Ramos (cell line): Measurements from ENCODE around the gene MRPL55.

Experiments
- in situ Hi-C: fragments of 300-500 bp; cut with MboI; formaldehyde crosslinking; loops from one replicate; pipeline ENCODE4 v1.14.3; 2022; ENCODE audit warnings: low sequenced_read_pairs; ENCODE audit not compliant: unreplicated experiment

Gene MRPL55

GRCh38 chr1:228109073-228109961, at the start of gene MRPL55:
Gene MRPL55, minus strand, starts transcription at chr1:228109299. Its CDS starts 1,039 bp downstream, at chr1:228108260.
- in situ Hi-C loops: no loop called here

- in situ Hi-C loops: no loop called here
Observed at GRCh38 chr1:228158151-228159007, 49.3 kb upstream of the MRPL55 start.

GRCh38 chr1:228157729-228158126, 48.6 kb upstream of the MRPL55 start:
- in situ Hi-C loops: no loop called here

- in situ Hi-C loops: no loop called here
Observed at GRCh38 chr1:228156941-228157728, 48.0 kb upstream of the MRPL55 start.

- in situ Hi-C loops: no loop called here
Observed at GRCh38 chr1:228156515-228156881, 47.4 kb upstream of the MRPL55 start.

GRCh38 chr1:228155596-228156514, 46.8 kb upstream of the MRPL55 start:
- in situ Hi-C loops: no loop called here

- in situ Hi-C loops: no loop called here
Observed at GRCh38 chr1:228154670-228155571, 45.8 kb upstream of the MRPL55 start.

- in situ Hi-C loops: no loop called here
Observed at GRCh38 chr1:228154021-228154669, 45.0 kb upstream of the MRPL55 start.

- in situ Hi-C loops: no loop called here
Observed at GRCh38 chr1:228152918-228153258, 43.8 kb upstream of the MRPL55 start.

GRCh38 chr1:228152097-228152917, 43.2 kb upstream of the MRPL55 start:
- in situ Hi-C loops: no loop called here

- in situ Hi-C loops: no loop called here
Observed at GRCh38 chr1:228151180-228151925, 42.3 kb upstream of the MRPL55 start.

GRCh38 chr1:228150461-228151179, 41.5 kb upstream of the MRPL55 start:
- in situ Hi-C loops: no loop called here

GRCh38 chr1:228150120-228150460, 41.0 kb upstream of the MRPL55 start:
- in situ Hi-C loops: no loop called here

- in situ Hi-C loops: no loop called here
Observed at GRCh38 chr1:228149406-228150119, 40.5 kb upstream of the MRPL55 start, which contains the start of gene GJC2. Gene GJC2, plus strand, starts transcription at chr1:228149930. Its CDS starts 7,829 bp downstream, at chr1:228157759.

GRCh38 chr1:228148935-228149405, 39.9 kb upstream of the MRPL55 start:
- in situ Hi-C loops: no loop called here
